ENCODE results near the gene SH3PXD2A.
A peak's percentile ranks its signal among the peaks of the same experiment; 100 is the strongest.

The SH3PXD2A gene

GRCh38 chr10:103885617-103886016 is 30.2 kb upstream of the SH3PXD2A start:
- Mint-ChIP-seq H3K36me3 (ENCODE audit: low read depth) (peaks cover 85% of the 10 kb centered on the region), H3K27me3 (no peaks in the 10 kb centered on the region), H3K9me3 (no peaks in the 10 kb centered on the region), H3K4me3 (no peak overlapping the region), H3K4me1 (ENCODE audit: low read depth) (peaks cover 32% of the 10 kb centered on the region), H3K27ac (no peak overlapping the region)
- no peak for DNase-seq

GRCh38 chr10:103884681-103885139 is 29.3 kb upstream of the SH3PXD2A start:
- Mint-ChIP-seq H3K27ac (no peak overlapping the region), H3K27me3 (no peaks in the 10 kb centered on the region), H3K36me3 (ENCODE audit: low read depth) (peaks cover 87% of the 10 kb centered on the region), H3K9me3 (no peaks in the 10 kb centered on the region), H3K4me3 (no peak overlapping the region), H3K4me1 (ENCODE audit: low read depth) (peaks cover 22% of the 10 kb centered on the region)
- no peak for DNase-seq

- Mint-ChIP-seq H3K4me1 (ENCODE audit: low read depth) (peaks cover 6% of the 10 kb centered on the region), H3K27me3 (no peaks in the 10 kb centered on the region), H3K9me3 (no peaks in the 10 kb centered on the region), H3K4me3 (no peak overlapping the region), H3K27ac (no peak overlapping the region), H3K36me3 (ENCODE audit: low read depth) (peaks cover 90% of the 10 kb centered on the region)
- DNase-seq = no peak
Measured at GRCh38 chr10:103882285-103883007, 27.1 kb upstream of the SH3PXD2A start.

GRCh38 chr10:103881416-103882284 is 26.3 kb upstream of the SH3PXD2A start:
- no peak for DNase-seq
- Mint-ChIP-seq H3K4me1 (ENCODE audit: low read depth) (peaks cover 6% of the 10 kb centered on the region), H3K36me3 (ENCODE audit: low read depth) (peaks cover 85% of the 10 kb centered on the region), H3K4me3 (no peak overlapping the region), H3K27me3 (no peaks in the 10 kb centered on the region), H3K9me3 (no peaks in the 10 kb centered on the region), H3K27ac (no peak overlapping the region)

GRCh38 chr10:103879831-103880230 is 24.5 kb upstream of the SH3PXD2A start:
- H3K27ac Mint-ChIP-seq = no peak overlapping the region
- no peak for DNase-seq
- H3K4me3 Mint-ChIP-seq = no peak overlapping the region
- H3K27me3 Mint-ChIP-seq = no peaks in the 10 kb centered on the region
- H3K4me1 Mint-ChIP-seq (ENCODE audit: low read depth) = peaks cover 1% of the 10 kb centered on the region
- no peaks in the 10 kb centered on the region for H3K9me3 Mint-ChIP-seq
- H3K36me3 Mint-ChIP-seq (ENCODE audit: low read depth) = peaks cover 71% of the 10 kb centered on the region

GRCh38 chr10:103879409-103879808 is 24.0 kb upstream of the SH3PXD2A start:
- no peak overlapping the region for H3K27ac Mint-ChIP-seq
- H3K9me3 Mint-ChIP-seq = no peaks in the 10 kb centered on the region
- H3K4me3 Mint-ChIP-seq = no peak overlapping the region
- H3K4me1 Mint-ChIP-seq (ENCODE audit: low read depth) = no peaks in the 10 kb centered on the region
- H3K27me3 Mint-ChIP-seq = no peaks in the 10 kb centered on the region
- DNase-seq = no peak
- H3K36me3 Mint-ChIP-seq (ENCODE audit: low read depth) = peaks cover 66% of the 10 kb centered on the region

- no peaks in the 10 kb centered on the region for H3K9me3 Mint-ChIP-seq
- DNase-seq = no peak
- peak overlapping the region; percentile 54 for H3K27ac Mint-ChIP-seq
- no peak overlapping the region for H3K4me3 Mint-ChIP-seq
- peaks cover 60% of the 10 kb centered on the region for H3K36me3 Mint-ChIP-seq (ENCODE audit: low read depth)
- no peaks in the 10 kb centered on the region for H3K4me1 Mint-ChIP-seq (ENCODE audit: low read depth)
- no peaks in the 10 kb centered on the region for H3K27me3 Mint-ChIP-seq
Measured at GRCh38 chr10:103877861-103878260, 22.5 kb upstream of the SH3PXD2A start.

- Mint-ChIP-seq H3K9me3 (no peaks in the 10 kb centered on the region), H3K4me3 (no peak overlapping the region), H3K27me3 (no peaks in the 10 kb centered on the region), H3K4me1 (ENCODE audit: low read depth) (no peaks in the 10 kb centered on the region), H3K27ac (no peak overlapping the region), H3K36me3 (ENCODE audit: low read depth) (peaks cover 48% of the 10 kb centered on the region)
- DNase-seq = no peak
Measured at GRCh38 chr10:103876155-103876554, 20.8 kb upstream of the SH3PXD2A start.

GRCh38 chr10:103874730-103875129 is 19.4 kb upstream of the SH3PXD2A start:
- H3K4me3 Mint-ChIP-seq = no peak overlapping the region

GRCh38 chr10:103872137-103872931 is 17.0 kb upstream of the SH3PXD2A start:
- Mint-ChIP-seq H3K9me3 (no peaks in the 10 kb centered on the region), H3K4me1 (ENCODE audit: low read depth) (no peaks in the 10 kb centered on the region), H3K4me3 (no peak overlapping the region), H3K27me3 (no peaks in the 10 kb centered on the region), H3K36me3 (ENCODE audit: low read depth) (peaks cover 10% of the 10 kb centered on the region), H3K27ac (no peak overlapping the region)
- DNase-seq = no peak

More at GRCh38 chr10:103874730-103875129, 19.4 kb upstream of the SH3PXD2A start:
- no peaks in the 10 kb centered on the region for H3K27me3 Mint-ChIP-seq
- no peak overlapping the region for H3K27ac Mint-ChIP-seq
- H3K4me1 Mint-ChIP-seq (ENCODE audit: low read depth) = no peaks in the 10 kb centered on the region
- H3K9me3 Mint-ChIP-seq = no peaks in the 10 kb centered on the region
- peaks cover 34% of the 10 kb centered on the region for H3K36me3 Mint-ChIP-seq (ENCODE audit: low read depth)
- no peak for DNase-seq

GRCh38 chr10:103871006-103871405 is 15.6 kb upstream of the SH3PXD2A start:
- Mint-ChIP-seq H3K36me3 (ENCODE audit: low read depth) (peaks cover 8% of the 10 kb centered on the region), H3K9me3 (peaks cover under 1% of the 10 kb centered on the region), H3K27ac (no peak overlapping the region), H3K27me3 (no peaks in the 10 kb centered on the region), H3K4me3 (no peak overlapping the region), H3K4me1 (ENCODE audit: low read depth) (no peaks in the 10 kb centered on the region)
- no peak for DNase-seq

- no peak overlapping the region for H3K4me3 Mint-ChIP-seq
- peaks cover 8% of the 10 kb centered on the region for H3K36me3 Mint-ChIP-seq (ENCODE audit: low read depth)
- no peak overlapping the region for H3K27ac Mint-ChIP-seq
- H3K4me1 Mint-ChIP-seq (ENCODE audit: low read depth) = no peaks in the 10 kb centered on the region
- peaks cover 4% of the 10 kb centered on the region for H3K9me3 Mint-ChIP-seq
- H3K27me3 Mint-ChIP-seq = no peaks in the 10 kb centered on the region
- no peak for DNase-seq
Measured at GRCh38 chr10:103870516-103870915, 15.1 kb upstream of the SH3PXD2A start.

GRCh38 chr10:103869336-103869735 is 14.0 kb upstream of the SH3PXD2A start:
- H3K4me1 Mint-ChIP-seq (ENCODE audit: low read depth) = no peaks in the 10 kb centered on the region
- H3K4me3 Mint-ChIP-seq = no peak overlapping the region
- no peak for DNase-seq
- H3K36me3 Mint-ChIP-seq (ENCODE audit: low read depth) = peaks cover 8% of the 10 kb centered on the region
- H3K9me3 Mint-ChIP-seq = peaks cover 13% of the 10 kb centered on the region
- H3K27me3 Mint-ChIP-seq = no peaks in the 10 kb centered on the region
- peak overlapping the region; percentile 20 for H3K27ac Mint-ChIP-seq

- Mint-ChIP-seq H3K36me3 (ENCODE audit: low read depth) (peaks cover 11% of the 10 kb centered on the region), H3K4me3 (no peak overlapping the region), H3K27ac (no peak overlapping the region), H3K4me1 (ENCODE audit: low read depth) (no peaks in the 10 kb centered on the region), H3K9me3 (peaks cover 17% of the 10 kb centered on the region), H3K27me3 (no peaks in the 10 kb centered on the region)
- no peak for DNase-seq
Measured at GRCh38 chr10:103868200-103868599, 12.8 kb upstream of the SH3PXD2A start.
